CD4-positive, alpha-beta T cell treated with Interleukin-6 at 100 ng/mL for 8 hours (primary cell): ENCODE data around the gene LRIT3.

Source experiments
- DNase-seq: peaks from one replicate; pipeline ENCODE4 v3.0.0-alpha.2; 2020; ENCODE audit warnings: mixed read lengths, low spot score

LRIT3 gene

DNA sequence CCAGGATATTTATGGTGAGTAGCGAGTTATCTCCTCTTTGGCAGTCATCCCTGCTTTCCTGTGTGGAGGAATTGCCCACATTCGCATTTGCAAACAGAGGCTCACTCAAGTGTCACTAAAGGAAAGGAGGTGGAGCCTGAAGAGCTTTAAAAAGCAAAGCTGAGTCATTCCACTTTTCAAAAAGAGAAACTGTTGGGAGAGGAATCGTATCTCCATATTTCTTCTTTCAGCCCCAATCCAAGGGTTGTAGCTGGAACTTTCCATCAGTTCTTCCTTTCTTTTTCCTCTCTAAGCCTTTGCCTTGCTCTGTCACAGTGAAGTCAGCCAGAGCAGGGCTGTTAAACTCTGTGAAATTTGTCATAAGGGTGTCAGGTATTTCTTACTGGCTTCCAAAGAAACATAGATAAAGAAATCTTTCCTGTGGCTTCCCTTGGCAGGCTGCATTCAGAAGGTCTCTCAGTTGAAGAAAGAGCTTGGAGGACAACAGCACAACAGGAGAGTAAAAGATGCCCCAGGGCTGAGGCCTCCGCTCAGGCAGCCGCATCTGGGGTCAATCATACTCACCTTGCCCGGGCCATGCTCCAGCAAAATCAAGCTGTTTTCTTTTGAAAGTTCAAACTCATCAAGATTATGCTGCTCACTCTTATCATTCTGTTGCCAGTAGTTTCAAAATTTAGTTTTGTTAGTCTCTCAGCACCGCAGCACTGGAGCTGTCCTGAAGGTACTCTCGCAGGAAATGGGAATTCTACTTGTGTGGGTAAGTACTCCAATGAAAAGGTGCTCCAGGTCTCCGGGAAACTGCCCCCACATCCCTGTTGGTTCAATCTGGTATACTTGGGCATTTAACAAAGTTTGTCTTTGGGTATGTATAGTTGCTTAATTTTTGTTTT, 65.0 kb downstream of the LRIT3 start, which contains the start of gene EGF:
TSS of gene EGF (plus strand) at position 178 of the 890 bp plus-strand sequence. CDS start at position 631, 453 bp downstream.
- DNase-seq = no peak

DNA sequence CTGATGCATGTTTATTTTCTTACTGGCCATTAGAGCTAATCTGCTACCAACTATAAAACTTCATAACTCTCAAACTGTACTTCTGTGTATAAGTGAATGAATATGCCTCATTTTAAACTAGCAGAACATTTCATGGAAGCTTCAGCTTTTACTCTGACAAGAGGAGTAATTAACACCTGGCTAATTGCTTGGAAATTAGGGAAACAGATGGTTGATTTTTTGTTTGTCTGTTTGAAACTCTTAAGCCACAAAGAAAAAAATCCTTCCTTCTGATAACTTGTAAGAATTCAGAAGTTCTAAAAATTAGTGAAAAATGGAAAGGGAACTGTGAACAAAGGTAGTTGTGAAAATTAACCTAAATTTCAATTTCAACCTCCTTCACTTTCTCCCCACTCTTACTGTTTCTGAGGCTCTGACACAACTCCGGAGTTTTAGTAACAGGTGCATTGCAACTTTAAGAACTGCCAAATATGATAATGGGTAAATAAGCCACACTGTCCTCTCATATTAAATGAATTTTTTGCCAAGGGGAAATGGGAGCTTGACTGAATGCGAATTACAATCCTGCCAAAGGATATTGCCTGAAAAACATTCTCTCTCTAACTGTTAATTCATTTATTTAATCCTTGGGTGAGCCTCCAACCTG, 65.8 kb downstream of the LRIT3 start:
- no peak for DNase-seq

DNA sequence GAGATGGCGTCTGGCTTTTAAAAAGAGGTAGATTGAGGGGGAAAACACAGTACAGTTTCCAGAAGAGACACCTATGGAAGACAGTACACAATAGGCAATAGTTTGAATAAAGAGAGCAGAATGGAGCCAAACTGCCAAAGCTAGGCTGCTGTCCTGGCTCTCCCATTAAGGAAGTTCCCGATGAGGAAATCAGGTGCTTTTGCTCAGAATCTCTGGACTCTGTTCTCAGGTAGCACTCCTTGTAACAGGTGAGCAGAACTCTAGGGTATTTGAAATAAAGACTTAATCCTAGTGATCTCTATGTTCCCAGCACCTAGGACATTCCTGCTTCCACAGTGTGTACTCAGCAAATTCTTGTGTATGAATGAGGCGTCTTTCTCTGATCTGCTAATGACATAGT, 66.4 kb downstream of the LRIT3 start:
- no peak for DNase-seq

DNA sequence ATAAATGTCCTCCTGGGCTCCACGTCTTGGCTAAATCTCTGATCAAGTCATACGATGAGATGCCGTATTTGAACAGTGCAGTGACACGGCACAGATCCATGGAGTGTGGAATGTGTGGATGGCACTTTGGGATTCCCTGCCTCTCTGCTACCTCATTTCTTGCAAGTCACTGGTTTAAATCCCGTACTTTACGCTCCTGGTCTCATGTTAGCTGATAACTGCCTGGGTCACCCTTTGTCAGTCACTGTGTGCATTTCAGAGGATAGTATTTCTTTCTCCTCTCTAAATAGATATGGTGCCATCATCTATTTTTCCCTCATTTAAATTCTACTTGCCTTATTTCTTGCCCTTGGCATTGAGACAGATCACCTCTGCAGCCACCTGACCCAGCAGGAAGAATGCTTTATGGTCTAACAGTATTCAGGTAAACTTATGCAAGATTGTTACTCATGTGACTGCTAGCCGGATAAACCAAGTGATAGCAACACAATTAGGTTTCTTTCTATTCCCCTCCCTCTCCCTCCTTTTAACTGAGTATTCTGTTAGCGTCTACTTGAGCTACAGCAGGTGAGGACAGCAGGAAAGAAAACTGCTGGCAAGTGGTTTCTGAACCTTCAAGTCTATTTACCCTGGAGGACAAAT, 67.6 kb downstream of the LRIT3 start:
- no peak for DNase-seq

GRCh38 chr4:109916027-109916409, 68.1 kb downstream of the LRIT3 start:
- no peak for DNase-seq

GRCh38 chr4:109921384-109921808, 73.5 kb downstream of the LRIT3 start:
- DNase-seq = no peak
